Ascending aorta (tissue), 2 donors: ENCODE measurements around the gene CGB7. TPM values are rescaled to one million over a fixed set of nuclear protein-coding genes. Genes with fewer than 3 reads are reported as not detected.
"Not testable (repeated sequence)": the region's sequence is repeated elsewhere in the genome, so short reads cannot be mapped to it uniquely, and the experiment has no call there.

Experiments used
- DNase-seq, 2 donors: peaks; one replicate each; pipeline ENCODE4 v3.0.0-alpha.2; 2019; ENCODE audit warnings: low spot score in 2 of 2
- H3K27ac ChIP-seq, 2 donors: fragments of 200-600 bp; sonication (generic); one replicate each; pipeline ENCODE4 v1.5.1; 2016 to 2017; ENCODE audit warnings: mild to moderate bottlenecking in 1 of 2
- H3K27me3 ChIP-seq: fragments of 200-600 bp; sonication (generic); one replicate; pipeline ENCODE4 v1.5.1; 2017
- H3K36me3 ChIP-seq, 2 donors: fragments of 200-600 bp; sonication (generic); one replicate each; pipeline ENCODE4 v1.5.1; 2016
- H3K4me1 ChIP-seq, 2 donors: fragments of 200-600 bp; sonication (generic); one replicate each; pipeline ENCODE4 v1.5.1; 2016 to 2017; ENCODE audit warnings: mild to moderate bottlenecking in 1 of 2
- H3K4me3 ChIP-seq, 2 donors: fragments of 200-600 bp; sonication (generic); one replicate each; pipeline ENCODE4 v1.5.1; 2016 to 2017; ENCODE audit warnings: mild to moderate bottlenecking in 1 of 2
- H3K9me3 ChIP-seq, 2 donors: fragments of 200-600 bp; sonication (generic); one replicate each; pipeline ENCODE4 v1.5.1; 2016
- intact Hi-C: fragments of 100-400 bp; cut with DNase I; formaldehyde crosslinking; loops from one replicate; pipeline ENCODE4 v1.15.1; 2023
- total RNA-seq: library from RNA; depleted of rRNA; stranded (reverse); fragments of >200 nt; gene quantifications from one replicate; pipeline ENCODE4 v1.1.0, GENCODE V29; 2016
- TF ChIP-seq, protein P1 (sequence below), 3 experiments: fragments of 200-600 bp in 2 of 3; fragments of 450-650 bp in 1 of 3; sonication (generic) in 2 of 3; IDR thresholded peaks; one replicate each; pipeline ENCODE4 v1.5.1; 2016 to 2019; ENCODE audit warnings: antibody characterized with exemption in 3 of 3, mild to moderate bottlenecking in 1 of 3, moderate library complexity in 1 of 3

CGB7 gene
- total RNA-seq, 1 donor from 2014 or later, result 10.2 TPM

DNA sequence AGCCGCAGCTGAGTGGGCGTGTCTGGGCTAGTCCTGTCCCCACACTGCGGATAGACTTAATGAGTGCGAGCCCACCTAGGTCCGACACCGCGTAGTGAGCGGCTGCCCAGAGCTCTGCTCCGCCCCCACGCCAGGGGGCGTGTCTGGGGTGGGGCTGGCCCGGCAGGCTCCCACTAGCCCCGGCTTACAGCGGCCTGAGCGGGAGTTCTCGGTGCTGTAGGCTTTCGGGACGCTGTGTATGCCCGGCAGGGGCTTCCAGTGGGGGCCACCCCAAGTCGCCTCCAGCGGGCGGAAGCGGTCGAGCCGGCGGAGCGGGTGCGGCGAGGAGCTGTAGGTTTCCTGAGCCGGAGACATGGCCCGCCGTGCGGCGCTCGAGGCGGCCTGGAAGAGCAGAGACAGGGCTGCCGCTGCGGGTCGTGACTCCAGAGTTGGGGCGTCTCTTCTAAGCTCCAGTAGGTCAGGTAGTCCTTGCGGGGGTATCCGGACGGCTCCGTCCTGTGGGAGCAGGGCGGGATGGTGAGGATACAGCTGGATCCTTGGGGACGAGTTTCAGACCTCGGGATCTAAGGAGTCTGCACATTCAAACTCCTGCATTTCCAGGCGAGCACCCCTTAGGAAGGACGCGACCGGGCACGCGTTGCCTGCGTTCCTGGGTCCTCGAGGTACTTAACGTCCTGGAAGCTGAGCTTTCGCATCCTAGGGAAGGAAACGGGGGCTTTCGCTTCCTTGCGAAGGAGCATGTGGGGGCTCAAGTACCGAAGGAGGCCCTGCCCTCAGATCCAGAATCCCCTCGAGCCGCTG lies 1.2 kb downstream of the CGB7 start:
- intact Hi-C loops, result no loop called here
- Histone ChIP-seq H3K4me3 (peak overlapping the region; percentile 62), H3K9me3 (no peaks in the 10 kb centered on the region), H3K27ac (no peak overlapping the region), H3K27me3 (peaks cover 3% of the 10 kb centered on the region), H3K4me1 (peaks cover 8 to 10% of the 10 kb centered on the region in 2 donors), H3K36me3 (no peaks in the 10 kb centered on the region)
- DNase-seq, result peak in 1 of 2 donors; percentile 72
- TF ChIP-seq, protein P1, sequence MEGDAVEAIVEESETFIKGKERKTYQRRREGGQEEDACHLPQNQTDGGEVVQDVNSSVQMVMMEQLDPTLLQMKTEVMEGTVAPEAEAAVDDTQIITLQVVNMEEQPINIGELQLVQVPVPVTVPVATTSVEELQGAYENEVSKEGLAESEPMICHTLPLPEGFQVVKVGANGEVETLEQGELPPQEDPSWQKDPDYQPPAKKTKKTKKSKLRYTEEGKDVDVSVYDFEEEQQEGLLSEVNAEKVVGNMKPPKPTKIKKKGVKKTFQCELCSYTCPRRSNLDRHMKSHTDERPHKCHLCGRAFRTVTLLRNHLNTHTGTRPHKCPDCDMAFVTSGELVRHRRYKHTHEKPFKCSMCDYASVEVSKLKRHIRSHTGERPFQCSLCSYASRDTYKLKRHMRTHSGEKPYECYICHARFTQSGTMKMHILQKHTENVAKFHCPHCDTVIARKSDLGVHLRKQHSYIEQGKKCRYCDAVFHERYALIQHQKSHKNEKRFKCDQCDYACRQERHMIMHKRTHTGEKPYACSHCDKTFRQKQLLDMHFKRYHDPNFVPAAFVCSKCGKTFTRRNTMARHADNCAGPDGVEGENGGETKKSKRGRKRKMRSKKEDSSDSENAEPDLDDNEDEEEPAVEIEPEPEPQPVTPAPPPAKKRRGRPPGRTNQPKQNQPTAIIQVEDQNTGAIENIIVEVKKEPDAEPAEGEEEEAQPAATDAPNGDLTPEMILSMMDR (IDR thresholded peaks at IDR 0.05), result peak in 2 of 3 experiments; percentile 26 to 47

DNA sequence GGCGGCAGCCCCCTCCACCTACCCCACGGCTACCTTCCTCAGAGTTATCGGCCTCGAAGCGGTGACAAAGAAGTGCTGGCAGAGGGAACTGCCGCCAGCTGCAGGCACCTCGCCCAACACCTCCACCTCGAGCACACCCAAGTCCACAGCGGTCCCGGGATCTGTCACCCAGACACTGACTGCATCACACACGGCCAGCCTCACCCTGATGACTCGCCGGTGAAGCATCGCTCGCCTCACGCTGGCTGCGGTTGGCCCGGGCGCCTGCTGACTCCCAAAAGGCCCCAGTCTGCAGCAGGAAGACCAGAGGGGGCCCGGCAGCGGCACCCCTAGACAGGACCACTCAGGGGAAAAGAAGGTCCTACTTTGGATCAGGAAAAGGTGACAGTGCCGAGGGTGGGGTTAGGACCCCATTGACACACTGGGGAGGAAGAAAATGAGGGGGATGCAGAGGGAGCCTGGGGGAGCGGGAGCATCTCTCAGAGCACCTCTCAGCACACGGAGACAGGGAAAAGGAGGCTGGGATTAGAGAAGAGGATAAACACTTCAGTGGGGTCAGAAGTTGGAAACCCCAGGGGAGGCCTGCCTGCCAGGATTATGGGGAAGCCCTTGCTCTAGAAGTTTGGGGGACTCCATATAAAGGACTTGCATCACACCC lies 7.0 kb downstream of the CGB7 start:
- H3K9me3 ChIP-seq, H3K36me3 ChIP-seq, DNase-seq, H3K27ac ChIP-seq, H3K4me3 ChIP-seq, H3K27me3 ChIP-seq, H3K4me1 ChIP-seq, intact Hi-C loops: not testable (repeated sequence)

DNA sequence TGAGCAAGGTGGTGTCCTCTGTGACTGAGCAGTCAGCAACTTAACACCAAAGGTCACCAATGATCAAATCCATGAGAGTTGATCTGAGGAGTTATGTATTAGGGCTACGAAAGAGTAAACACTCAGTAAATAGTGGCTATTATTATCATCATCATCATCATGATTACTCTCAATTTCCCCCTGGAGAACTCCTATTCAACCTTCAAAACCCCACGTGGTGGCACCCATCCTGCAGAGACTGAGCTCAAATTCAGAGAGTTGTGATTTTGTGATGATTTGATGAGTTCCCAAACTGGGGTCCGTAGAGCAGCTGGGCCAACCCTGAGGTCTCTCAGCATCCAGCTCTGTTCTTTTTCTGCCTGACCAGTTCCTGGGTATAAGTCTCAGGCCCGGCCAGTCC lies 7.7 kb downstream of the CGB7 start:
- H3K4me3 ChIP-seq, intact Hi-C loops, H3K9me3 ChIP-seq, H3K27me3 ChIP-seq, H3K36me3 ChIP-seq, DNase-seq, H3K4me1 ChIP-seq, H3K27ac ChIP-seq: not testable (repeated sequence)

DNA sequence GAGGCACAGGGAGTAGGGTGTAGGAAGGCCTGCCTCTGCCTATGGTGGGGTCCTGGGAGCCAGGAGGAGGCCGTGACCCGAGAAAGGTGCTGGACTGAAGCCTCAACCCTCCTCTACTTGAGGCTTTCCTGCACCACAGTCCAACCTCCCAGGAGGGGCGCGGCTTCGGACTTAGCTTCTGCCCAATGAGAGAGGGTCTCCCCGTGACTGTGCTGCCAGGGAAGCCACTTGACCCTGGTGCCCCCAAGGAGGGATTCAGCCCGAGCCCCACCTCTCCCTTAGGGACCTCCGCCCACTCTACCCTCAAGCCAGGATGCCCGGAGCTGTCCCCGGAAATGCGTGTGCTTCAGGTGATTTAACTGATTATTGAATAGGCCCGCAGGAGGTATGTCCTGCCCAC lies 8.5 kb downstream of the CGB7 start, which contains the start of gene CGB8:
CGB8 (minus strand) TSS at position 101 of the 400 bp plus-strand sequence. CDS start 372 bp downstream, outside the sequence.
- H3K4me3 ChIP-seq, H3K27ac ChIP-seq, H3K27me3 ChIP-seq, H3K4me1 ChIP-seq, H3K9me3 ChIP-seq, intact Hi-C loops, DNase-seq, H3K36me3 ChIP-seq: not testable (repeated sequence)

DNA sequence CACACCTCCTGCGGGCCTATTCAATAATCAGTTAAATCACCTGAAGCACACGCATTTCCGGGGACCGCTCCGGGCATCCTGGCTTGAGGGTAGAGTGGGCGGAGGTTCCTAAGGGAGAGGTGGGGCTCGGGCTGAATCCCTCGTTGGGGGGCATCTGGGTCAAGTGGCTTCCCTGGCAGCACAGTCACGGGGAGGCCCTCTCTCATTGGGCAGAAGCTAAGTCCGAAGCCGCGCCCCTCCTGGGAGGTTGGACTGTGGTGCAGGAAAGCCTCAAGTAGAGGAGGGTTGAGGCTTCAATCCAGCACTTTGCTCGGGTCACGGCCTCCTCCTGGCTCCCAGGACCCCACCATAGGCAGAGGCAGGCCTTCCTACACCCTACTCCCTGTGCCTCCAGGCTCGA lies 14.0 kb downstream of the CGB7 start, which contains the start of gene CGB5:
CGB5 (plus strand) TSS at position 301 of the 400 bp plus-strand sequence. CDS start 362 bp downstream, outside the sequence.
- H3K4me3 ChIP-seq, H3K36me3 ChIP-seq, H3K4me1 ChIP-seq, intact Hi-C loops, DNase-seq, H3K27me3 ChIP-seq, H3K9me3 ChIP-seq, H3K27ac ChIP-seq: not testable (repeated sequence)

DNA sequence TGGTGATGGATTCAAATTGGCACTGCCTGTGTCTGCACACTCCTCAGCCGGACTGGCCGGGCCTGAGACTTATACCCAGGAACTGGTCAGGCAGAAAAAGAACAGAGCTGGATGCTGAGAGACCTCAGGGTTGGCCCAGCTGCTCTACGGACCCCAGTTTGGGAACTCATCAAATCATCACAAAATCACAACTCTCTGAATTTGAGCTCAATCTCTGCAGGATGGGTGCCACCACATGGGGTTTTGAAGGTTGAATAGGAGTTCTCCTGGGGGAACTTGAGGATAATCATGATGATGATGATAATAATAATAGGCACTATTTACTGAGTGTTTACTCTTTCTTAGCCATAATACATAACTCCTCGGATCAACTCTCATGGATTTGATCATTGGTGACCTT lies 14.9 kb downstream of the CGB7 start:
- H3K4me1 ChIP-seq, H3K36me3 ChIP-seq, H3K27ac ChIP-seq, H3K9me3 ChIP-seq, H3K4me3 ChIP-seq, H3K27me3 ChIP-seq, intact Hi-C loops, DNase-seq: not testable (repeated sequence)

DNA sequence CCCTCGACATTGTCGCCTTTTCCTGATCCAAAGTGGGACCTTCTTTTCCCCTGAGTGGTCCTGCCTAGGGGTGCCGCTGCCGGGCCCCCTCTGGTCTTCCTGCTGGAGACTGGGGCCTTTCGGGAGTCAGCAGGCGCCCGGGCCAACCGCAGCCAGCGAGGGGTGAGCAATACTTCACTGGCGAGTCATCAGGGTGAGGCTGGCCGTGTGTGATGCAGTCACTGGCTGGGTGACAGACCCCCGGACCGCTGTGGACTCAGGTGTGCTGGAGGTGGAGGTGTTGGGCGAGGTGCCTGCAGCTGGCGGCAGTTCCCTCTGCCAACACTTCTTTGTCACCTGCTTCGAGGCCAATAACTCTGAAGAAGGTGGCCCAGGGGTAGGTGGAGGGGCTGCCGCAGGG lies 15.4 kb downstream of the CGB7 start:
- H3K4me3 ChIP-seq, result no peak overlapping the region
- DNase-seq, result no peak
- no peaks in the 10 kb centered on the region for H3K4me1 ChIP-seq
- intact Hi-C loops, result no loop called here
- H3K27ac ChIP-seq, result no peak overlapping the region
- no peaks in the 10 kb centered on the region for H3K36me3 ChIP-seq
- no peaks in the 10 kb centered on the region for H3K27me3 ChIP-seq
- TF ChIP-seq, protein P1 (IDR thresholded peaks at IDR 0.05), result no peak
- no peaks in the 10 kb centered on the region for H3K9me3 ChIP-seq

DNA sequence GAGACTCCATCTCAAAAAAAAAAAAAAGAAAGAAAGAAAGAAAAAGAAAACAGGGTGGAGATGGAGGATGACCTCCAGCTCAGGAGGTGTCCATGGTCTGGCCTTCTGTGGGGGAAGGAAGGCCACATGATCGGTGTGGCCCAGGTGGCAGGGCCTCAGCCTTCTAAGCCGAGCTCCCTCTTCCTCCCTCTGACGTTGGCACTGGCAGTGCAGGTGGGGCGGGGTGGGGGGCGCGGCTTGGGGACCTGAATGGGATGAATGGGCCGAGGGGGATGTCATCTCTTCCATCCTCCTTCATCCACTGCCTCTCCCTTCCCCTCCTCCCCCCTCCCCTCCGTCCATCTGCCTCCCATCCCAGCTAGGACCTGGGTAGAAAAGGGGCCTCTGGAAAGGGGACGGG lies 17.8 kb downstream of the CGB7 start:
- H3K27me3 ChIP-seq, H3K36me3 ChIP-seq, intact Hi-C loops, H3K4me3 ChIP-seq, H3K4me1 ChIP-seq, DNase-seq, H3K9me3 ChIP-seq, H3K27ac ChIP-seq: not testable (repeated sequence)

DNA sequence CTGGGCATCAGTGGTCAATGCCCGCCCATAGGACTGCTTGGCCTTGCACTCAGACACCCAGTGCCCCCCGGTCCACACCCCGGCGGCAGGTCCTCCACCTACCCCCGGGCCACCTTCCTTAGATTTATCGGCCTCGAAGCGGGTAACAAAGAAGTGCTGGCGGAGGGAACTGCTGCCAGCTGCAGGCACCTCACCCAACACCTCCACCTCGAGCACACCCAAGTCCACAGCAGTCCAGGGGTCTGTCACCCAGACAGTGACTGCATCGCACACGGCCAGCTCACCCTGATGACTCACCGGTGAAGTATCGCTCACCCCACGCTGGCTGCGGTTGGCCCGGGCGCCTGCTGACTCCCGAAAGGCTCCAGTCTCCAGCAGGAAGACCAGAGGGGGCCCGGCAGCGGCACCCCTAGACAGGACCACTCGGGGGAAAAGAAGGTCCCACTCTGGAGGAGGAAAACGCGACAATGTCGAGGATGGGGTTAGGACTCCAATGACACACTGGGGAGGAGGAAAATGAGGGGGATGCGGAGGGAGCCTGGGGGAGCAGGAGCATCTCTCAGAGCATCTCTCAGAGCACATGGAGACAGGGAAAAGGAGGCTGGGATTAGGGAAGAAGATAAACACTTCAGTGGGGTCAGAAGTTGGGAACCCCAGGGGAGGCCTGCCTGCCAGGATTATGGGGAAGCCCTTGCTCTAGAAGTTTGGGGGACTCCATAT lies 18.8 kb downstream of the CGB7 start:
- H3K27me3 ChIP-seq, H3K36me3 ChIP-seq, intact Hi-C loops: not testable (repeated sequence)

DNA sequence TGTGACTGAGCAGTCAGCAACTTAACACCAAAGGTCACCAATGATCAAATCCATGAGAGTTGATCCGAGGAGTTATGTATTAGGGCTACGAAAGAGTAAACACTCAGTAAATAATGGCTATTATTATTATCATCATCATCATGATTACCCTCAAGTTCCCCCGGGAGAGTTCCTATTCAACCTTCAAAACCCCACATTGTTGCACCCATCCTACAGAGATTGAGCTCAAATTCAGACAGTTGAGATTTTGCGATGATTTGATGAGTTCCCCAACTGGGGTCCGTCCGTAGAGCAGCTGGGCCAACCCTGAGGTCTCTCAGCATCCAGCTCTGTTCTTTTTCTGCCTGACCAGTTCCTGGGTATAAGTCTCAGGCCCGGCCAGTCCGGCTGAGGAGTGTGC lies 19.4 kb downstream of the CGB7 start:
- H3K4me1 ChIP-seq, DNase-seq, intact Hi-C loops, H3K9me3 ChIP-seq, H3K27me3 ChIP-seq, H3K4me3 ChIP-seq, H3K27ac ChIP-seq, H3K36me3 ChIP-seq: not testable (repeated sequence)

More for the DNA sequence above, 18.8 kb downstream of the CGB7 start:
- H3K4me3 ChIP-seq, H3K9me3 ChIP-seq, DNase-seq, H3K27ac ChIP-seq, H3K4me1 ChIP-seq: not testable (repeated sequence)
